ENCODE results near the gene IGSF11.
"Not testable (repeated sequence)": the region's sequence is repeated elsewhere in the genome, so short reads cannot be mapped to it uniquely, and the experiment has no call there.

The IGSF11 gene

GRCh38 chr3:118884748-118885206, 149.9 kb downstream of the IGSF11 start:
- DNase-seq (ENCODE audit: low spot score): peak; percentile 12

GRCh38 chr3:118882353-118882947, 152.2 kb downstream of the IGSF11 start:
- DNase-seq (ENCODE audit: low spot score): peak; percentile 11

- no peak for DNase-seq (ENCODE audit: low spot score)
Measured at GRCh38 chr3:118868051-118868450, 166.6 kb downstream of the IGSF11 start.

- no peak for DNase-seq (ENCODE audit: low spot score)
Measured at GRCh38 chr3:118863731-118864322, 170.8 kb downstream of the IGSF11 start.

- DNase-seq (ENCODE audit: low spot score): no peak
Measured at GRCh38 chr3:118859950-118860349, 174.7 kb downstream of the IGSF11 start.

GRCh38 chr3:118851466-118852193, 183.0 kb downstream of the IGSF11 start:
- not testable (repeated sequence) for DNase-seq (ENCODE audit: low spot score)

- no peak for DNase-seq (ENCODE audit: low spot score)
Measured at GRCh38 chr3:118850687-118851086, 184.0 kb downstream of the IGSF11 start.

Measured in hepatic stellate cell (primary cell).